ENCODE data around the gene ZNF701.
"Not testable (repeated sequence)": the region's sequence is repeated elsewhere in the genome, so short reads cannot be mapped to it uniquely, and the experiment has no call there.

The ZNF701 gene

GRCh38 chr19:52599241-52599640, 29.2 kb downstream of the ZNF701 start:
- ATAC-seq (no peak), DNase-seq (no peak)
- Mint-ChIP-seq H3K4me1 (peaks cover 13% of the 10 kb centered on the region), H3K27me3 (no peaks in the 10 kb centered on the region), H3K4me3 (no peak overlapping the region), H3K9me3 (peaks cover 26 to 30% of the 10 kb centered on the region in 2 donors), H3K27ac (no peak overlapping the region)

- Mint-ChIP-seq H3K4me3 (peak overlapping the region; percentile 85 to 94), H3K27me3 (no peaks in the 10 kb centered on the region), H3K4me1 (peaks cover 17% of the 10 kb centered on the region), H3K27ac (peak overlapping the region in 1 of 2 donors; percentile 89), H3K9me3 (peaks cover 34 to 38% of the 10 kb centered on the region in 2 donors)
- no peak for DNase-seq
- ATAC-seq, result peak; percentile 57
Measured at GRCh38 chr19:52600639-52601024, 30.5 kb downstream of the ZNF701 start.

- Mint-ChIP-seq H3K9me3 (peaks cover 29 to 36% of the 10 kb centered on the region in 2 donors), H3K4me3 (peak overlapping the region; percentile 85 to 94)
Measured at GRCh38 chr19:52601025-52601973, 31.2 kb downstream of the ZNF701 start.

GRCh38 chr19:52601974-52602366, 31.9 kb downstream of the ZNF701 start:
- not testable (repeated sequence) for H3K27me3 Mint-ChIP-seq, DNase-seq, ATAC-seq
- Mint-ChIP-seq H3K27ac (peak overlapping the region; percentile 30 to 67), H3K4me3 (peak overlapping the region; percentile 85 to 94), H3K4me1 (peaks cover 29% of the 10 kb centered on the region), H3K9me3 (peaks cover 22 to 34% of the 10 kb centered on the region in 2 donors)

More at GRCh38 chr19:52601025-52601973, 31.2 kb downstream of the ZNF701 start:
- Mint-ChIP-seq H3K4me1 (peaks cover 23% of the 10 kb centered on the region), H3K27ac (peak overlapping the region; percentile 70 to 89), H3K27me3 (no peaks in the 10 kb centered on the region)
- ATAC-seq (peak; percentile 99), DNase-seq (peak; percentile 87 to 91)

GRCh38 chr19:52602941-52603340, 32.9 kb downstream of the ZNF701 start:
- no peak for ATAC-seq
- no peak for DNase-seq
- H3K27ac Mint-ChIP-seq, result no peak overlapping the region
- peaks cover 29% of the 10 kb centered on the region for H3K4me1 Mint-ChIP-seq
- no peaks in the 10 kb centered on the region for H3K27me3 Mint-ChIP-seq
- no peak overlapping the region for H3K4me3 Mint-ChIP-seq
- H3K9me3 Mint-ChIP-seq, result peaks cover 13 to 27% of the 10 kb centered on the region in 2 donors

GRCh38 chr19:52603558-52604207, 33.6 kb downstream of the ZNF701 start:
- no peak for DNase-seq
- ATAC-seq, result no peak
- no peaks in the 10 kb centered on the region for H3K27me3 Mint-ChIP-seq
- no peak overlapping the region for H3K4me3 Mint-ChIP-seq
- H3K27ac Mint-ChIP-seq, result no peak overlapping the region
- H3K9me3 Mint-ChIP-seq, result peaks cover 13 to 27% of the 10 kb centered on the region in 2 donors
- H3K4me1 Mint-ChIP-seq, result peaks cover 29% of the 10 kb centered on the region

GRCh38 chr19:52613299-52613906, 43.3 kb downstream of the ZNF701 start:
- Mint-ChIP-seq H3K27ac (no peak overlapping the region), H3K4me3 (no peak overlapping the region), H3K4me1 (no peaks in the 10 kb centered on the region), H3K27me3 (no peaks in the 10 kb centered on the region), H3K9me3 (peaks cover 36 to 39% of the 10 kb centered on the region in 2 donors)
- ATAC-seq (no peak), DNase-seq (no peak)

- DNase-seq, result no peak
- no peaks in the 10 kb centered on the region for H3K27me3 Mint-ChIP-seq
- H3K4me3 Mint-ChIP-seq, result no peak overlapping the region
- ATAC-seq, result no peak
- peaks cover 17% of the 10 kb centered on the region for H3K4me1 Mint-ChIP-seq
- peak overlapping the region in 1 of 2 donors; percentile 1 for H3K27ac Mint-ChIP-seq
- H3K9me3 Mint-ChIP-seq, result peaks cover 21 to 32% of the 10 kb centered on the region in 2 donors
Measured at GRCh38 chr19:52621376-52621775, 51.3 kb downstream of the ZNF701 start.

- Mint-ChIP-seq H3K9me3 (peaks cover 14 to 25% of the 10 kb centered on the region in 2 donors), H3K27me3 (no peaks in the 10 kb centered on the region), H3K27ac (no peak overlapping the region), H3K4me3 (no peak overlapping the region), H3K4me1 (peaks cover 17% of the 10 kb centered on the region)
- ATAC-seq (no peak), DNase-seq (no peak)
Measured at GRCh38 chr19:52622261-52622660, 52.2 kb downstream of the ZNF701 start.

GRCh38 chr19:52626915-52627314, 56.8 kb downstream of the ZNF701 start:
- ATAC-seq (no peak), DNase-seq (no peak)
- Mint-ChIP-seq H3K27ac (no peak overlapping the region), H3K9me3 (peaks cover 28 to 36% of the 10 kb centered on the region in 2 donors), H3K4me3 (no peak overlapping the region), H3K4me1 (peaks cover 17% of the 10 kb centered on the region), H3K27me3 (no peaks in the 10 kb centered on the region)

GRCh38 chr19:52627441-52627840, 57.4 kb downstream of the ZNF701 start:
- Mint-ChIP-seq H3K4me1 (peaks cover 15% of the 10 kb centered on the region), H3K9me3 (peaks cover 28 to 32% of the 10 kb centered on the region in 2 donors)
- ATAC-seq, DNase-seq, H3K4me3 Mint-ChIP-seq, H3K27me3 Mint-ChIP-seq, H3K27ac Mint-ChIP-seq: not testable (repeated sequence)

GRCh38 chr19:52635786-52636570, 65.9 kb downstream of the ZNF701 start:
- Mint-ChIP-seq H3K4me1 (peaks cover 34% of the 10 kb centered on the region), H3K4me3 (no peak overlapping the region)
- no peak for ATAC-seq

More at GRCh38 chr19:52635786-52636570, 65.9 kb downstream of the ZNF701 start:
- Mint-ChIP-seq H3K27ac (no peak overlapping the region), H3K9me3 (peaks cover 14 to 25% of the 10 kb centered on the region in 2 donors), H3K27me3 (no peaks in the 10 kb centered on the region)
- DNase-seq, result no peak

Measured in stimulated activated naive CD8-positive, alpha-beta T cell treated with anti-CD3 and anti-CD28 coated beads, Interleukin-15, amount 100 ng/mL, for 72 hours (primary cell).